ENCODE results near the gene ZNRF4. TPM values are rescaled to one million over a fixed set of nuclear protein-coding genes. Genes with fewer than 3 reads are reported as not detected.
"Not testable (repeated sequence)": the region's sequence is repeated elsewhere in the genome, so short reads cannot be mapped to it uniquely, and the experiment has no call there.

Gene ZNRF4
- total RNA-seq, 4 donors from 2014 or later: not detected

- Histone ChIP-seq H3K27ac (no peak overlapping the region), H3K4me3 (no peak overlapping the region), H3K27me3 (peaks cover 0 to 32% of the 10 kb centered on the region in 2 donors), H3K36me3 (no peaks in the 10 kb centered on the region), H3K4me1 (no peaks in the 10 kb centered on the region), H3K9me3 (peaks cover 0 to 17% (median 4%) of the 10 kb centered on the region in 4 donors)
- TF ChIP-seq, protein P1, sequence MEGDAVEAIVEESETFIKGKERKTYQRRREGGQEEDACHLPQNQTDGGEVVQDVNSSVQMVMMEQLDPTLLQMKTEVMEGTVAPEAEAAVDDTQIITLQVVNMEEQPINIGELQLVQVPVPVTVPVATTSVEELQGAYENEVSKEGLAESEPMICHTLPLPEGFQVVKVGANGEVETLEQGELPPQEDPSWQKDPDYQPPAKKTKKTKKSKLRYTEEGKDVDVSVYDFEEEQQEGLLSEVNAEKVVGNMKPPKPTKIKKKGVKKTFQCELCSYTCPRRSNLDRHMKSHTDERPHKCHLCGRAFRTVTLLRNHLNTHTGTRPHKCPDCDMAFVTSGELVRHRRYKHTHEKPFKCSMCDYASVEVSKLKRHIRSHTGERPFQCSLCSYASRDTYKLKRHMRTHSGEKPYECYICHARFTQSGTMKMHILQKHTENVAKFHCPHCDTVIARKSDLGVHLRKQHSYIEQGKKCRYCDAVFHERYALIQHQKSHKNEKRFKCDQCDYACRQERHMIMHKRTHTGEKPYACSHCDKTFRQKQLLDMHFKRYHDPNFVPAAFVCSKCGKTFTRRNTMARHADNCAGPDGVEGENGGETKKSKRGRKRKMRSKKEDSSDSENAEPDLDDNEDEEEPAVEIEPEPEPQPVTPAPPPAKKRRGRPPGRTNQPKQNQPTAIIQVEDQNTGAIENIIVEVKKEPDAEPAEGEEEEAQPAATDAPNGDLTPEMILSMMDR (IDR thresholded peaks at IDR 0.05): no peak
- TF ChIP-seq POLR2A (IDR thresholded peaks at IDR 0.05): no peak
- TF ChIP-seq EP300 (IDR thresholded peaks at IDR 0.05): no peak
- no peak for DNase-seq (ENCODE audit: low spot score in 2 of 2)
- 60 to 63% methylated on average over 3 of the region's 3 CpGs for WGBS, 2 donors
These were observed 30.0 kb downstream of the ZNRF4 start for GRCh38 chr19:5485286-5485636.

GRCh38 chr19:5485658-5486057 lies 30.4 kb downstream of the ZNRF4 start:
- not testable (repeated sequence) for H3K27ac ChIP-seq; DNase-seq (ENCODE audit: low spot score in 2 of 2); H3K4me3 ChIP-seq; H3K36me3 ChIP-seq; H3K4me1 ChIP-seq
- Histone ChIP-seq H3K9me3 (peaks cover 0 to 17% (median 4%) of the 10 kb centered on the region in 4 donors), H3K27me3 (peaks cover 0 to 32% of the 10 kb centered on the region in 2 donors)
- 83 to 94% methylated on average over 4 of the region's 4 CpGs for WGBS, 2 donors

DNA sequence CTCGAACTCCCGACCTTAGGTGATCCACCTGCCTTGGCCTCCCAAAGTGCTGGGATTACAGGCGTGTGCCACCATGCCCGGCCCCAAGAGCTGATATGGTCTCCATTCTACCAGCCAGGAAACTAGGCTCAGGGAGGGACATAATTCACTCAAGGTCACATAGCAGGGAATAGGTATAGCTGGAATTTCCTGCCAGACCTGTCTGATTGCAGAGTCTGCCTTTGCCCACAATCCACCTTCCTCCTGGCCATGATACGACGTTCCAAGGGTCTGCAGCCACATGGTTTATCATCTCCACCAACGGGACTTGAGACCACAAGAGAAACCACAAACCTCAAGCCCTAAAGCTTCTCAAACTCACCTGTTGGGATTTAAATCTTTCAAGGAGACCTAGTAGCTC lies 32.0 kb downstream of the ZNRF4 start:
- Histone ChIP-seq H3K4me1 (peaks cover 0 to under 1% (median 0%) of the 10 kb centered on the region in 4 donors), H3K27me3 (peaks cover 0 to 33% of the 10 kb centered on the region in 2 donors), H3K36me3 (no peaks in the 10 kb centered on the region), H3K9me3 (peaks cover 0 to 8% (median 1%) of the 10 kb centered on the region in 4 donors), H3K4me3 (no peak overlapping the region), H3K27ac (no peak overlapping the region)
- 80 to 83% methylated on average over 7 of the region's 7 CpGs for WGBS, 2 donors
- TF ChIP-seq POLR2A (IDR thresholded peaks at IDR 0.05) (no peak), EP300 (IDR thresholded peaks at IDR 0.05) (no peak)
- TF ChIP-seq, protein P1 (IDR thresholded peaks at IDR 0.05): no peak
- DNase-seq (ENCODE audit: low spot score in 2 of 2): no peak

GRCh38 chr19:5489551-5489950 lies 34.3 kb downstream of the ZNRF4 start:
- TF ChIP-seq POLR2A (IDR thresholded peaks at IDR 0.05) (no peak), EP300 (IDR thresholded peaks at IDR 0.05) (no peak)
- TF ChIP-seq, protein P1 (IDR thresholded peaks at IDR 0.05): no peak
- Histone ChIP-seq H3K36me3 (no peaks in the 10 kb centered on the region), H3K4me3 (no peak overlapping the region), H3K27ac (no peak overlapping the region), H3K4me1 (peaks cover 0 to 6% (median 0%) of the 10 kb centered on the region in 4 donors), H3K27me3 (peaks cover 0 to 52% of the 10 kb centered on the region in 2 donors), H3K9me3 (no peaks in the 10 kb centered on the region)
- 40 to 48% methylated on average over 18 of the region's 18 CpGs for WGBS, 2 donors
- DNase-seq (ENCODE audit: low spot score in 2 of 2): no peak

GRCh38 chr19:5491565-5491964 lies 36.3 kb downstream of the ZNRF4 start:
- Histone ChIP-seq H3K27ac (no peak overlapping the region), H3K27me3 (peaks cover 0 to 68% of the 10 kb centered on the region in 2 donors), H3K36me3 (no peaks in the 10 kb centered on the region), H3K9me3 (no peaks in the 10 kb centered on the region), H3K4me3 (no peak overlapping the region), H3K4me1 (peaks cover 0 to 6% (median 0%) of the 10 kb centered on the region in 4 donors)
- DNase-seq (ENCODE audit: low spot score in 2 of 2): no peak
- TF ChIP-seq, protein P1 (IDR thresholded peaks at IDR 0.05): no peak
- TF ChIP-seq POLR2A (IDR thresholded peaks at IDR 0.05) (no peak), EP300 (IDR thresholded peaks at IDR 0.05) (no peak)
- 92 to 94% methylated on average over 12 of the region's 12 CpGs for WGBS, 2 donors

GRCh38 chr19:5492281-5492634 lies 37.0 kb downstream of the ZNRF4 start:
- TF ChIP-seq EP300 (IDR thresholded peaks at IDR 0.05) (no peak), POLR2A (IDR thresholded peaks at IDR 0.05) (no peak)
- TF ChIP-seq, protein P1 (IDR thresholded peaks at IDR 0.05): no peak
- Histone ChIP-seq H3K27me3 (peaks cover 0 to 71% of the 10 kb centered on the region in 2 donors), H3K36me3 (no peaks in the 10 kb centered on the region), H3K27ac (peak overlapping the region in 1 of 4 donors; percentile 38), H3K9me3 (peaks cover 0 to under 1% (median 0%) of the 10 kb centered on the region in 4 donors), H3K4me1 (peaks cover 0 to 6% (median 0%) of the 10 kb centered on the region in 4 donors), H3K4me3 (no peak overlapping the region)
- 47 to 59% methylated on average over 8 of the region's 8 CpGs for WGBS, 2 donors
- no peak for DNase-seq (ENCODE audit: low spot score in 2 of 2)
